Glutamatergic neuron (in vitro differentiated cells): ENCODE results near the gene ABHD11. TPM values are rescaled to one million over a fixed set of nuclear protein-coding genes. Genes with fewer than 3 reads are reported as not detected.

Source experiments
- DNase-seq: peaks from one replicate; pipeline ENCODE4 v3.0.0; 2022
- H3K27ac Mint-ChIP-seq: one replicate; pipeline ENCODE4 v1.8.0; 2020; ENCODE audit warnings: mild to moderate bottlenecking, mixed read lengths, inconsistent platforms; ENCODE audit not compliant: unreplicated experiment
- H3K27me3 Mint-ChIP-seq: one replicate; pipeline ENCODE4 v1.8.0; 2020; ENCODE audit warnings: mild to moderate bottlenecking, moderate library complexity, mixed read lengths, inconsistent platforms; ENCODE audit not compliant: unreplicated experiment
- H3K36me3 Mint-ChIP-seq: one replicate; pipeline ENCODE4 v1.8.0; 2020; ENCODE audit warnings: mild to moderate bottlenecking, mixed read lengths, inconsistent platforms; ENCODE audit not compliant: unreplicated experiment
- H3K4me1 Mint-ChIP-seq: one replicate; pipeline ENCODE4 v1.8.0; 2020; ENCODE audit warnings: mild to moderate bottlenecking, low read depth, mixed read lengths, inconsistent platforms; ENCODE audit not compliant: unreplicated experiment
- H3K4me3 Mint-ChIP-seq: one replicate; pipeline ENCODE4 v1.8.0; 2020; ENCODE audit warnings: mild to moderate bottlenecking, mixed read lengths, inconsistent platforms; ENCODE audit not compliant: unreplicated experiment
- H3K9me3 Mint-ChIP-seq: one replicate; pipeline ENCODE4 v1.8.0; 2020; ENCODE audit warnings: mild to moderate bottlenecking, moderate library complexity, mixed read lengths, inconsistent platforms; ENCODE audit not compliant: unreplicated experiment
- CTCF ChIP-seq: fragments of 200-600 bp; sonication (generic); IDR thresholded peaks from one replicate; pipeline ENCODE4 v1.5.0; 2021; ENCODE audit not compliant: partially characterized antibody, unreplicated experiment
- total RNA-seq: library from RNA; stranded (reverse); fragmentation: NEBNext Ultra II Directional; extraction: Animal tissue kit (Norgen Biotek cat#: 25700); gene quantifications from one replicate; pipeline ENCODE4 v1.2.1, GENCODE V29; 2021; ENCODE audit not compliant: unreplicated experiment

The ABHD11 gene
- total RNA-seq, 1 donor from 2014 or later: 13.9 TPM

GRCh38 chr7:73761854-73762658 lies 23.5 kb upstream of the ABHD11 start:
- DNase-seq: no peak
- no peak overlapping the region for H3K4me3 Mint-ChIP-seq
- H3K27me3 Mint-ChIP-seq: peaks cover 7% of the 10 kb centered on the region
- H3K9me3 Mint-ChIP-seq: peaks cover 1% of the 10 kb centered on the region
- H3K4me1 Mint-ChIP-seq: no peaks in the 10 kb centered on the region
- H3K27ac Mint-ChIP-seq: no peak overlapping the region
- no peaks in the 10 kb centered on the region for H3K36me3 Mint-ChIP-seq
- no peak for TF ChIP-seq CTCF

GRCh38 chr7:73758581-73759138 lies 20.1 kb upstream of the ABHD11 start:
- no peaks in the 10 kb centered on the region for H3K36me3 Mint-ChIP-seq
- no peak overlapping the region for H3K4me3 Mint-ChIP-seq
- H3K9me3 Mint-ChIP-seq: peaks cover 1% of the 10 kb centered on the region
- no peaks in the 10 kb centered on the region for H3K4me1 Mint-ChIP-seq
- H3K27me3 Mint-ChIP-seq: peaks cover 7% of the 10 kb centered on the region
- TF ChIP-seq CTCF: no peak
- H3K27ac Mint-ChIP-seq: no peak overlapping the region
- DNase-seq: no peak

GRCh38 chr7:73749931-73750776 lies 11.6 kb upstream of the ABHD11 start:
- no peak overlapping the region for H3K4me3 Mint-ChIP-seq
- H3K36me3 Mint-ChIP-seq: no peaks in the 10 kb centered on the region
- H3K9me3 Mint-ChIP-seq: no peaks in the 10 kb centered on the region
- peaks cover 4% of the 10 kb centered on the region for H3K27me3 Mint-ChIP-seq
- H3K4me1 Mint-ChIP-seq: no peaks in the 10 kb centered on the region
- no peak overlapping the region for H3K27ac Mint-ChIP-seq
- TF ChIP-seq CTCF: no peak
- DNase-seq: no peak

GRCh38 chr7:73746378-73746777 lies 7.8 kb upstream of the ABHD11 start:
- Mint-ChIP-seq H3K27ac (no peak overlapping the region), H3K4me3 (no peak overlapping the region), H3K36me3 (no peaks in the 10 kb centered on the region), H3K9me3 (peaks cover 4% of the 10 kb centered on the region), H3K4me1 (peaks cover 7% of the 10 kb centered on the region), H3K27me3 (peaks cover 8% of the 10 kb centered on the region)
- DNase-seq: no peak
- no peak for TF ChIP-seq CTCF
